Sciatic nerve (tissue), 2 donors: ENCODE results near the gene PKMYT1. TPM values are rescaled to one million over a fixed set of nuclear protein-coding genes. Genes with fewer than 3 reads are reported as not detected.

Source experiments
- ATAC-seq: fragments of 200-7000 bp; cut with Tn5 transposase; one replicate; pipeline ENCODE4 v1.9.1; 2020; ENCODE audit warnings: mild to moderate bottlenecking, moderate library complexity
- DNase-seq: peaks from one replicate; pipeline ENCODE4 v3.0.0-alpha.2; 2020; ENCODE audit warnings: low spot score
- intact Hi-C: fragments of 100-400 bp; cut with DNase I; formaldehyde crosslinking; loops from one replicate; pipeline ENCODE4 v1.14.2; 2022
- total RNA-seq: library from RNA; stranded (reverse); fragmentation: NEBNext Ultra II Directional; extraction: Animal tissue kit (Norgen Biotek cat#: 25700); gene quantifications from one replicate; pipeline ENCODE4 v1.2.1, GENCODE V29; 2021
- donor health status: DM: no; HTN: no; CAD: no.
- donor health status: DM: no; HTN: no; CAD: no.

Gene PKMYT1
- total RNA-seq, 1 donor from 2014 or later, result 1.9 TPM

DNA sequence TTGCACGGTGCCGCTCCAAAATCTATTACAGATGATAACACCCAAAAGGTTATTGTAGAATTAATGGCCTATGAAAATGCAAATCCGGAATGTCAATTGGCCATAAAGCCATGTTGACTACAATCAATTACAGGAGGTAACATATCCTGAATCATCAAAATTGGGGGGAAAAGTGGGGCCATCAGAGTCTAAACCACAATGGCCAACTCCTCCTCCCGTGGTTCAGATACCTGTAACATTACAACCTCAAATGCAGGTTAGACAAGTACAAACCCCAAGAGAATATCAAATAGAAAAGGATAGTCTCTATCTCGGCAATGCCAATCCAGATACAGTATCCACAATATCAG lies 53.6 kb downstream of the PKMYT1 start:
- DNase-seq (no peak), ATAC-seq (no peak)
- intact Hi-C loops, result loop anchor here (10.0 kb wide), 1 partner anchor 52 kb away; no protein-coding TSS in a partner anchor

- intact Hi-C loops, result loop anchor here (10.0 kb wide), 1 partner anchor 51 kb away; no protein-coding TSS in a partner anchor
- DNase-seq (no peak), ATAC-seq (peak; percentile 11)
These were observed 54.1 kb downstream of the PKMYT1 start for GRCh38 chr16:2925951-2926649.

DNA sequence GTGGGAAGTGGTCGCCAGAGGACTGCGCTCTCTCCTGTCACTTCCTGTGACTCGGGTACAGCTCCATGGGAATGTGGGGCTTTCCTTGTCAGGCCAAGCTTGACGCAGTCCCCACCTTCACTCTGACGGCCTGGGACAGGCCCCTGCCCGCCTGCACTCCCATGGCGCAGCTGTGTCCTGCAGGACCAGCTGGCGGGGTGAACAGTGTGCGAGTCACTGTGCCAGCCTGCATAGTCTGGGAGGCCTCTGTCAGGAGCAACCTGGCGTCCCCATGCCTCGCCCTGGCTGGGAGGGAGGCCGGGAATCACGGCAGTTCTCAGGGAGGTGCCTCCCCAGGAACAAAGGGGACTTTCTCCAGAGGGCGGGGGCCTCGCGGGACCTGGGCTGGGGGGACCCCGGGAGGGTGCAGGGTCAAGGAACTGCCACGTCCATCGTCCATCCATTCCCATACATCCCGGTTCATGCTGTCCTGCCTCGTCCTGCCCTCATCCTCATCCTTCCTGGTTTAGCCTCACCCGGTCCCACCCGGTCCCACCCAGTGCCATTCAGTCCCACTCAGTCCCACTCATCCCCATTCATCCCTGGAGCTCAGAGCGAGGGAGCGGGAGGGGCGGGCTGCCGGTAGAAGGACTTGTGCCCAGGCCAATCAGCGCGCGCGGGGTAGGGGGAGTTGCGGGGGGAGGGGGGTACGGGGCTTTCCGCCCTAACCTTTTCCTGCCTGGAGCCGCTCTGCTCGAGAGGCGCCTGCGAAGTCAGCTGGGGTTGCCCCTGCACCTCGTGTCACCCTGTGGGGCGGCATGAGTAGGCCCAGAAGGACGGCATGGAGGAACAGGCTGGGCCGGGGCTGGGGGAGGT lies 55.1 kb downstream of the PKMYT1 start:
- intact Hi-C loops, result loop anchor here (10.0 kb wide), 1 partner anchor 50 kb away; no protein-coding TSS in a partner anchor
- peak; percentile 5 for ATAC-seq
- no peak for DNase-seq

DNA sequence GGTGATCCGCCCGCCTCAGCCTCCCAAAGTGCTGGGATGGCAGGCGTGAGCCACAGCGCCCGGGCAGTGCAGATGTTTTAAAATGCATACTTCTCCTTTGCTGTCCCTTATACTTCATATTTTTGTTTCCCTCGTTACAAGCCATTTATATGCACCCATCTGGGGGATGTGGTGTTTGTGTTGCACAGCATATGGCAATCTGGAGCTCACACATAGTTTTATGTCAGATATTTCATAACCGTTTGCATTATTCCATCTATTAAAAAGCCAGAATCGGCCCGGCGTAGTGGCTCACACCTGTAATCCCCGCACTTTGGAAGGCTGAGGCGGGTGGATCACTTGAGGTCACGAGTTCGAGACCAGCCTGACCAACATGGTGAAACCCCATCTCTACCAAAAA lies 56.8 kb downstream of the PKMYT1 start:
- DNase-seq, result no peak
- intact Hi-C loops, result loop anchor here (10.0 kb wide), 1 partner anchor 49 kb away; no protein-coding TSS in a partner anchor
- ATAC-seq, result no peak

Other genes with a start within 250 kb of the PKMYT1 start
- gene SRRM2, start 227.8 kb downstream of the PKMYT1 start, total RNA-seq, result 931 TPM
- 228 TPM for gene ELOB, start 203.2 kb downstream of the PKMYT1 start, total RNA-seq
- gene PRSS33, start 192.9 kb downstream of the PKMYT1 start, total RNA-seq, result not detected
- not detected for gene PRSS41, start 182.0 kb downstream of the PKMYT1 start, total RNA-seq
- 0.40 TPM for gene PRSS21, start 163.2 kb downstream of the PKMYT1 start, total RNA-seq
- gene ZG16B, start 150.1 kb downstream of the PKMYT1 start, total RNA-seq, result not detected
- 0.36 TPM for gene PRSS22, start 122.3 kb downstream of the PKMYT1 start, total RNA-seq
- 17.7 TPM for gene FLYWCH2, start 97.2 kb downstream of the PKMYT1 start, total RNA-seq
- 72.5 TPM for gene FLYWCH1, start 68.5 kb downstream of the PKMYT1 start, total RNA-seq
- not detected for gene KREMEN2, start 16.2 kb downstream of the PKMYT1 start, total RNA-seq
- 6.6 TPM for gene PAQR4, start 11.1 kb downstream of the PKMYT1 start, total RNA-seq
- gene CLDN9, start 32.5 kb upstream of the PKMYT1 start, total RNA-seq, result 0.53 TPM
- not detected for gene CLDN6, start 37.7 kb upstream of the PKMYT1 start, total RNA-seq
- gene TNFRSF12A, start 39.9 kb upstream of the PKMYT1 start, total RNA-seq, result 13.6 TPM
- gene HCFC1R1, start 43.5 kb upstream of the PKMYT1 start, total RNA-seq, result 65.9 TPM
- 13.6 TPM for gene THOC6, start 43.6 kb upstream of the PKMYT1 start, total RNA-seq
- gene BICDL2, start 56.5 kb upstream of the PKMYT1 start, total RNA-seq, result 0.22 TPM
- gene MMP25, start 66.1 kb upstream of the PKMYT1 start, total RNA-seq, result 9.1 TPM
- 32.6 TPM for gene IL32, start 85.2 kb upstream of the PKMYT1 start, total RNA-seq
- not detected for gene ZSCAN10, start 118.8 kb upstream of the PKMYT1 start, total RNA-seq
- gene ZNF205, start 132.1 kb upstream of the PKMYT1 start, total RNA-seq, result 12.3 TPM
- gene ZNF213, start 154.6 kb upstream of the PKMYT1 start, total RNA-seq, result 9.0 TPM
- not detected for gene OR1F1, start 207.8 kb upstream of the PKMYT1 start, total RNA-seq